HEK293 (cell line): ENCODE results near the gene LDHAL6B.

ENCODE experiments used
- CTCF ChIA-PET: fragments of 350-600 bp; formaldehyde crosslinking; extraction: SDS; loops from one replicate; lab custom pipeline; 2021; ENCODE audit warnings: antibody characterized with exemption; lab: Yijun Ruan, JAX
- POLR2A ChIA-PET: fragments of 300-600 bp; formaldehyde crosslinking; extraction: SDS; loops from one replicate; lab custom pipeline; 2020; ENCODE audit warnings: antibody characterized with exemption, inconsistent platforms; lab: Yijun Ruan, JAX
- H3K27ac ChIP-seq: fragments of 200-500 bp; sonication (Bioruptor generic); 2 replicates; pipeline ENCODE4 v1.5.1; 2014; ENCODE audit warnings: low read depth, low read length, control low read depth, inconsistent platforms; ENCODE audit errors: extremely low read depth
- H3K36me3 ChIP-seq, 2 experiments: fragments of 200-500 bp in 1 of 2; sonication (Bioruptor generic) in 1 of 2; 1 replicate in 1 of 2; 2 replicates in 1 of 2; pipeline ENCODE4 v1.5.1; 2014 to 2017; ENCODE audit warnings: inconsistent platforms in 2 of 2, low read length in 2 of 2; ENCODE audit not compliant: control insufficient read depth in 2 of 2, insufficient read depth in 1 of 2
- H3K4me1 ChIP-seq: fragments of 200-500 bp; sonication (Bioruptor generic); 2 replicates; pipeline ENCODE4 v1.5.1; 2014; ENCODE audit warnings: mild to moderate bottlenecking, low read length, inconsistent platforms; ENCODE audit not compliant: control insufficient read depth, insufficient read depth
- H3K4me3 ChIP-seq: 2 replicates; pipeline ENCODE4 v1.5.1; 2011; ENCODE audit warnings: low read depth, mild to moderate bottlenecking, control low read depth, low read length, moderate library complexity
- H3K9me3 ChIP-seq: fragments of 200-500 bp; sonication (Bioruptor generic); 2 replicates; pipeline ENCODE4 v1.5.1; 2014; ENCODE audit warnings: low read depth, low read length, inconsistent platforms; ENCODE audit not compliant: control insufficient read depth, insufficient read depth
- KLF16 ChIP-seq: fragments of 450-650 bp; formaldehyde crosslinking; IDR thresholded peaks from 2 replicates; pipeline ENCODE4 v1.5.1; 2017; ENCODE audit warnings: missing biosample characterization, missing genetic modification characterization
- KLF17 ChIP-seq: fragments of 450-650 bp; formaldehyde crosslinking; IDR thresholded peaks from 2 replicates; pipeline ENCODE4 v1.5.1; 2016; ENCODE audit warnings: missing biosample characterization, missing genetic modification characterization
- PRDM1 ChIP-seq: fragments of 450-650 bp; formaldehyde crosslinking; IDR thresholded peaks from 2 replicates; pipeline ENCODE4; 2016; ENCODE audit warnings: missing biosample characterization, missing genetic modification characterization
- SCRT1 ChIP-seq: fragments of 450-650 bp; formaldehyde crosslinking; IDR thresholded peaks from 2 replicates; pipeline ENCODE4 v1.5.1; 2016; ENCODE audit warnings: missing biosample characterization, missing genetic modification characterization, borderline replicate concordance
- SP3 ChIP-seq: fragments of 450-650 bp; formaldehyde crosslinking; IDR thresholded peaks from 2 replicates; pipeline ENCODE4 v1.5.1; 2016; ENCODE audit warnings: missing biosample characterization, missing genetic modification characterization
- WT1 ChIP-seq: fragments of 450-650 bp; formaldehyde crosslinking; IDR thresholded peaks from 2 replicates; pipeline ENCODE4 v1.5.1; 2016; ENCODE audit warnings: missing biosample characterization, missing genetic modification characterization
- YY1 ChIP-seq: fragments of 450-650 bp; formaldehyde crosslinking; IDR thresholded peaks from 2 replicates; pipeline ENCODE4 v1.5.1; 2018; ENCODE audit warnings: missing biosample characterization, missing genetic modification characterization
- ZBTB44 ChIP-seq: fragments of 450-650 bp; IDR thresholded peaks from 2 replicates; pipeline ENCODE4 v1.5.1; 2018; ENCODE audit warnings: missing biosample characterization, mild to moderate bottlenecking, missing genetic modification characterization
- ZIC2 ChIP-seq: fragments of 450-650 bp; formaldehyde crosslinking; IDR thresholded peaks from 2 replicates; pipeline ENCODE4 v1.5.1; 2016; ENCODE audit warnings: missing biosample characterization, missing genetic modification characterization
- ZNF10 ChIP-seq: fragments of 450-650 bp; formaldehyde crosslinking; IDR thresholded peaks from 2 replicates; pipeline ENCODE4 v1.5.1; 2017; ENCODE audit warnings: missing biosample characterization, missing genetic modification characterization
- ZNF112 ChIP-seq: fragments of 450-650 bp; formaldehyde crosslinking; IDR thresholded peaks from 2 replicates; pipeline ENCODE4 v1.5.0; 2017; ENCODE audit warnings: missing biosample characterization, missing genetic modification characterization
- ZNF169 ChIP-seq: fragments of 450-650 bp; formaldehyde crosslinking; IDR thresholded peaks from 2 replicates; pipeline ENCODE4 v1.5.1; 2016; ENCODE audit warnings: missing biosample characterization, missing genetic modification characterization
- ZNF214 ChIP-seq: fragments of 450-650 bp; formaldehyde crosslinking; IDR thresholded peaks from 2 replicates; pipeline ENCODE4 v1.5.1; 2017; ENCODE audit warnings: missing biosample characterization, mild to moderate bottlenecking, missing genetic modification characterization, borderline replicate concordance
- ZNF654 ChIP-seq: fragments of 450-650 bp; formaldehyde crosslinking; IDR thresholded peaks from 2 replicates; pipeline ENCODE4 v1.5.1; 2016; ENCODE audit warnings: low read depth, missing biosample characterization, missing genetic modification characterization
- ZNF830 ChIP-seq: fragments of 450-650 bp; IDR thresholded peaks from 2 replicates; pipeline ENCODE4 v1.5.0; 2018; ENCODE audit warnings: missing biosample characterization, missing genetic modification characterization, low read depth, mild to moderate bottlenecking, moderate library complexity
- TF ChIP-seq, protein P1 (sequence below): fragments of 450-650 bp; formaldehyde crosslinking; IDR thresholded peaks from 2 replicates; pipeline ENCODE4 v1.5.1; 2016; ENCODE audit warnings: missing biosample characterization, missing genetic modification characterization
- TF ChIP-seq, protein P2 (sequence below): fragments of 450-650 bp; formaldehyde crosslinking; IDR thresholded peaks from 2 replicates; pipeline ENCODE4 v1.5.0; 2017; ENCODE audit warnings: missing biosample characterization, missing genetic modification characterization, borderline replicate concordance
- TF ChIP-seq, protein P3 (sequence below): fragments of 450-650 bp; formaldehyde crosslinking; IDR thresholded peaks from 2 replicates; pipeline ENCODE4 v1.5.1; 2016; ENCODE audit warnings: missing biosample characterization, missing genetic modification characterization
- TF ChIP-seq, protein P4 (sequence below): fragments of 450-650 bp; formaldehyde crosslinking; IDR thresholded peaks from 2 replicates; pipeline ENCODE4 v1.5.1; 2016; ENCODE audit warnings: missing biosample characterization, missing genetic modification characterization

LDHAL6B gene

DNA sequence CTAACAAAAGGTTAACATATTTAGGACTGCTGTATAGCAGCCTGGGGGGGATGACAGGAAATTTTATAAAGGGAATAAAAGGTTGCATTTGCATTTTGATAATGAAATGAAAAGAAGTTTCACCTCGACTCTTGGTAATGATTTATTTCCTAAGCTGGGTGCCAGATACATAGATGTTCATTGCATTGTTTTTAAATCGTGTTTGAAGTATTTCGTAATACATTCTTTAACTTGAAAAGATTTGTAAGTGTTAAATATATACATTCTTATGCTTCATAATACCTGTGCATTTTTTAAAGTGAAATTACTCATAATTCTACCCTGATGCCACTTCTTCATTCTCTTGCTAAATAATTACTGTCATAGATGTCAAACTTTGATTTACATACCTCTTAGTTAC lies 22.8 kb downstream of the LDHAL6B start:
- Histone ChIP-seq H3K4me3 (no peak overlapping the region), H3K9me3 (no peaks in the 10 kb centered on the region), H3K36me3 (peaks cover 0 to 2% of the 10 kb centered on the region in 2 experiments; a peak in 1 of 3 replicates), H3K27ac (no peak overlapping the region), H3K4me1 (no peaks in the 10 kb centered on the region)
- POLR2A ChIA-PET, result interaction anchor here (0.6 kb wide), 1 partner anchor 8 kb away, joined by 6 read pairs; no protein-coding TSS in a partner anchor
- CTCF ChIA-PET, result no interaction called here
- no peak for TF ChIP-seq KLF16 (tag by site-specific recombination)
- no peak for TF ChIP-seq YY1
- TF ChIP-seq ZNF654 (tag by site-specific recombination), result no peak
- no peak for TF ChIP-seq ZNF10 (tag by site-specific recombination)

DNA sequence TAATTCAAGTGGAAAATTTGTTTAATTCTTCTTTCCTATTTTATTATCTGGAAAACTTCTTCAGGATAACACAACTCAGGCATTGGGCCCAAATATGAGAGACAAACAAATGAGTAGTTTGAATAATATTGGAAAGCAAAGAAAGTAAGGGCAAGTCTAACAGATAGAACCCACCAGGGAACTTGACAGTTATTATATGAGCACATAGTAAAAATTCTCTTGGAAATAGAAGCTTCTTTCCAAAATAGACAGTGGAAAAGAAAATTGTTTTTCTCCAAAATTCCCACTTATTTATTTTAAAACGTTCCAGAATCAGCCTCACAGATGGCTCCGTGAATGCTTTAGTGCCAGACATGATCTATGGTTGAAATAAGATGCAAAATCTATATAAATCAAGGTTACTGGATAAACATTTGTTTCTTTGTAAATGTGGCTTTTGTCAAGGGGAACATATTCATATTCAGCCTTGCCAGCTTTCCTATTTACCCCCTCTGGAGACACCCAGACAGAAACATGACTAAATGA lies 23.9 kb downstream of the LDHAL6B start:
- CTCF ChIA-PET, result no interaction called here
- no peak overlapping the region for H3K4me3 ChIP-seq
- no peak overlapping the region for H3K27ac ChIP-seq
- no peaks in the 10 kb centered on the region for H3K9me3 ChIP-seq
- no peaks in the 10 kb centered on the region for H3K4me1 ChIP-seq
- POLR2A ChIA-PET, result no interaction called here
- no peaks in the 10 kb centered on the region for H3K36me3 ChIP-seq
- TF ChIP-seq WT1 (no peak), ZNF214 (tag by site-specific recombination) (no peak), ZNF830 (no peak), ZNF112 (tag by site-specific recombination) (no peak), KLF17 (tag by site-specific recombination) (no peak), ZIC2 (tag by site-specific recombination) (no peak)
- TF ChIP-seq, protein P1, sequence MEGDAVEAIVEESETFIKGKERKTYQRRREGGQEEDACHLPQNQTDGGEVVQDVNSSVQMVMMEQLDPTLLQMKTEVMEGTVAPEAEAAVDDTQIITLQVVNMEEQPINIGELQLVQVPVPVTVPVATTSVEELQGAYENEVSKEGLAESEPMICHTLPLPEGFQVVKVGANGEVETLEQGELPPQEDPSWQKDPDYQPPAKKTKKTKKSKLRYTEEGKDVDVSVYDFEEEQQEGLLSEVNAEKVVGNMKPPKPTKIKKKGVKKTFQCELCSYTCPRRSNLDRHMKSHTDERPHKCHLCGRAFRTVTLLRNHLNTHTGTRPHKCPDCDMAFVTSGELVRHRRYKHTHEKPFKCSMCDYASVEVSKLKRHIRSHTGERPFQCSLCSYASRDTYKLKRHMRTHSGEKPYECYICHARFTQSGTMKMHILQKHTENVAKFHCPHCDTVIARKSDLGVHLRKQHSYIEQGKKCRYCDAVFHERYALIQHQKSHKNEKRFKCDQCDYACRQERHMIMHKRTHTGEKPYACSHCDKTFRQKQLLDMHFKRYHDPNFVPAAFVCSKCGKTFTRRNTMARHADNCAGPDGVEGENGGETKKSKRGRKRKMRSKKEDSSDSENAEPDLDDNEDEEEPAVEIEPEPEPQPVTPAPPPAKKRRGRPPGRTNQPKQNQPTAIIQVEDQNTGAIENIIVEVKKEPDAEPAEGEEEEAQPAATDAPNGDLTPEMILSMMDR (tag by site-specific recombination), result no peak
- TF ChIP-seq, protein P2, sequence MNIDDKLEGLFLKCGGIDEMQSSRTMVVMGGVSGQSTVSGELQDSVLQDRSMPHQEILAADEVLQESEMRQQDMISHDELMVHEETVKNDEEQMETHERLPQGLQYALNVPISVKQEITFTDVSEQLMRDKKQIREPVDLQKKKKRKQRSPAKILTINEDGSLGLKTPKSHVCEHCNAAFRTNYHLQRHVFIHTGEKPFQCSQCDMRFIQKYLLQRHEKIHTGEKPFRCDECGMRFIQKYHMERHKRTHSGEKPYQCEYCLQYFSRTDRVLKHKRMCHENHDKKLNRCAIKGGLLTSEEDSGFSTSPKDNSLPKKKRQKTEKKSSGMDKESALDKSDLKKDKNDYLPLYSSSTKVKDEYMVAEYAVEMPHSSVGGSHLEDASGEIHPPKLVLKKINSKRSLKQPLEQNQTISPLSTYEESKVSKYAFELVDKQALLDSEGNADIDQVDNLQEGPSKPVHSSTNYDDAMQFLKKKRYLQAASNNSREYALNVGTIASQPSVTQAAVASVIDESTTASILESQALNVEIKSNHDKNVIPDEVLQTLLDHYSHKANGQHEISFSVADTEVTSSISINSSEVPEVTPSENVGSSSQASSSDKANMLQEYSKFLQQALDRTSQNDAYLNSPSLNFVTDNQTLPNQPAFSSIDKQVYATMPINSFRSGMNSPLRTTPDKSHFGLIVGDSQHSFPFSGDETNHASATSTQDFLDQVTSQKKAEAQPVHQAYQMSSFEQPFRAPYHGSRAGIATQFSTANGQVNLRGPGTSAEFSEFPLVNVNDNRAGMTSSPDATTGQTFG (tag by site-specific recombination), result no peak
- TF ChIP-seq, all 188 proteins: peak for 0

- Histone ChIP-seq H3K4me1 (no peaks in the 10 kb centered on the region), H3K4me3 (no peak overlapping the region), H3K36me3 (no peaks in the 10 kb centered on the region), H3K9me3 (no peaks in the 10 kb centered on the region), H3K27ac (no peak overlapping the region)
- ChIA-PET CTCF (no interaction called here), POLR2A (no interaction called here)
- TF ChIP-seq ZNF214 (tag by site-specific recombination) (no peak), PRDM1 (no peak), ZBTB44 (tag by site-specific recombination) (no peak), SP3 (no peak), SCRT1 (no peak), ZNF169 (tag by site-specific recombination) (no peak), ZIC2 (tag by site-specific recombination) (no peak)
- TF ChIP-seq, protein P3, sequence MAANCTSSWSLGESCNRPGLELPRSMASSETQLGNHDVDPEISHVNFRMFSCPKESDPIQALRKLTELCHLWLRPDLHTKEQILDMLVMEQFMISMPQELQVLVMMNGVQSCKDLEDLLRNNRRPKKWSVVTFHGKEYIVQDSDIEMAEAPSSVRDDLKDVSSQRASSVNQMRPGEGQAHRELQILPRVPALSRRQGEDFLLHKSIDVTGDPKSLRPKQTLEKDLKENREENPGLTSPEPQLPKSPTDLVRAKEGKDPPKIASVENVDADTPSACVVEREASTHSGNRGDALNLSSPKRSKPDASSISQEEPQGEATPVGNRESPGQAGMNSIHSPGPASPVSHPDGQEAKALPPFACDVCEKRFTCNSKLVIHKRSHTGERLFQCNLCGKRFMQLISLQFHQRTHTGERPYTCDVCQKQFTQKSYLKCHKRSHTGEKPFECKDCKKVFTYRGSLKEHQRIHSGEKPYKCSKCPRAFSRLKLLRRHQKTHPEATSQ (tag by site-specific recombination), result no peak
- TF ChIP-seq, protein P4, sequence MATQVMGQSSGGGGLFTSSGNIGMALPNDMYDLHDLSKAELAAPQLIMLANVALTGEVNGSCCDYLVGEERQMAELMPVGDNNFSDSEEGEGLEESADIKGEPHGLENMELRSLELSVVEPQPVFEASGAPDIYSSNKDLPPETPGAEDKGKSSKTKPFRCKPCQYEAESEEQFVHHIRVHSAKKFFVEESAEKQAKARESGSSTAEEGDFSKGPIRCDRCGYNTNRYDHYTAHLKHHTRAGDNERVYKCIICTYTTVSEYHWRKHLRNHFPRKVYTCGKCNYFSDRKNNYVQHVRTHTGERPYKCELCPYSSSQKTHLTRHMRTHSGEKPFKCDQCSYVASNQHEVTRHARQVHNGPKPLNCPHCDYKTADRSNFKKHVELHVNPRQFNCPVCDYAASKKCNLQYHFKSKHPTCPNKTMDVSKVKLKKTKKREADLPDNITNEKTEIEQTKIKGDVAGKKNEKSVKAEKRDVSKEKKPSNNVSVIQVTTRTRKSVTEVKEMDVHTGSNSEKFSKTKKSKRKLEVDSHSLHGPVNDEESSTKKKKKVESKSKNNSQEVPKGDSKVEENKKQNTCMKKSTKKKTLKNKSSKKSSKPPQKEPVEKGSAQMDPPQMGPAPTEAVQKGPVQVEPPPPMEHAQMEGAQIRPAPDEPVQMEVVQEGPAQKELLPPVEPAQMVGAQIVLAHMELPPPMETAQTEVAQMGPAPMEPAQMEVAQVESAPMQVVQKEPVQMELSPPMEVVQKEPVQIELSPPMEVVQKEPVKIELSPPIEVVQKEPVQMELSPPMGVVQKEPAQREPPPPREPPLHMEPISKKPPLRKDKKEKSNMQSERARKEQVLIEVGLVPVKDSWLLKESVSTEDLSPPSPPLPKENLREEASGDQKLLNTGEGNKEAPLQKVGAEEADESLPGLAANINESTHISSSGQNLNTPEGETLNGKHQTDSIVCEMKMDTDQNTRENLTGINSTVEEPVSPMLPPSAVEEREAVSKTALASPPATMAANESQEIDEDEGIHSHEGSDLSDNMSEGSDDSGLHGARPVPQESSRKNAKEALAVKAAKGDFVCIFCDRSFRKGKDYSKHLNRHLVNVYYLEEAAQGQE (tag by site-specific recombination), result no peak
Measured at GRCh38 chr15:59232476-59232875, 25.8 kb downstream of the LDHAL6B start.
